GM12874 (cell line): ENCODE results near the gene PHF20.

Experiments
- CTCF ChIP-seq: IDR thresholded peaks from 2 replicates; pipeline ENCODE4 v1.5.1; 2011; ENCODE audit warnings: low read depth, mild to moderate bottlenecking, control low read depth, low read length, moderate library complexity; ENCODE audit not compliant: insufficient read depth

The PHF20 gene

GRCh38 chr20:35826397-35826998 is 54.7 kb downstream of the PHF20 start:
- TF ChIP-seq CTCF: no peak

- TF ChIP-seq CTCF: no peak
These were observed 56.6 kb downstream of the PHF20 start for GRCh38 chr20:35828434-35828833.

GRCh38 chr20:35828916-35829315 is 57.1 kb downstream of the PHF20 start:
- no peak for TF ChIP-seq CTCF

GRCh38 chr20:35830264-35830663 is 58.4 kb downstream of the PHF20 start:
- no peak for TF ChIP-seq CTCF

GRCh38 chr20:35831029-35831428 is 59.2 kb downstream of the PHF20 start:
- no peak for TF ChIP-seq CTCF

- TF ChIP-seq CTCF: no peak
These were observed 60.2 kb downstream of the PHF20 start for GRCh38 chr20:35831971-35832370.

GRCh38 chr20:35833241-35833640 is 61.4 kb downstream of the PHF20 start:
- no peak for TF ChIP-seq CTCF
